NOMO-1 treated with DMSO at 0.1 percent for 48 hours (cell line): ENCODE results near the gene NTRK2.
"Not testable (repeated sequence)": the region's sequence is repeated elsewhere in the genome, so short reads cannot be mapped to it uniquely, and the experiment has no call there.

ENCODE experiments used
- DNase-seq: peaks from one replicate; lab custom pipeline; 2025; ENCODE audit not compliant: unreplicated experiment; lab: John Stamatoyannopoulos, UW

Gene NTRK2

DNA sequence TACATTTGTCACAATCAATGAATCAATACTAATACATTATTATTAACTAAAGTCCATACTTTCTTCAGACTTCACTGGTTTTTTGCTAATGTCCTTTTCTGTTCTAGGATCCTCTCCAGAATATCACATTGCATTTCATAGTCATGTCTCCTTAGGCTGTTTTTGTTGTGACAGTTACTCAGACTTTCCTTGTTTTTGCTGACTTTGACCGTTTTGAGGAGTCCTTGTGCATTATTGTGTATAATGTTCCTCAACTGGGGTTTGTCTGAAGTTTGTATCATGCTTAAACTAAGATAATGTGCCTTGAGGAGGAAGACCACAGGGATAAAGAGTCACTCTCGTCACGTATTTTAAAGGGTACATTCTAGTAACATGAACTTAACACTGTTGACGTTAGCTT is 376.9 kb downstream of the NTRK2 start:
- DNase-seq = no peak

DNA sequence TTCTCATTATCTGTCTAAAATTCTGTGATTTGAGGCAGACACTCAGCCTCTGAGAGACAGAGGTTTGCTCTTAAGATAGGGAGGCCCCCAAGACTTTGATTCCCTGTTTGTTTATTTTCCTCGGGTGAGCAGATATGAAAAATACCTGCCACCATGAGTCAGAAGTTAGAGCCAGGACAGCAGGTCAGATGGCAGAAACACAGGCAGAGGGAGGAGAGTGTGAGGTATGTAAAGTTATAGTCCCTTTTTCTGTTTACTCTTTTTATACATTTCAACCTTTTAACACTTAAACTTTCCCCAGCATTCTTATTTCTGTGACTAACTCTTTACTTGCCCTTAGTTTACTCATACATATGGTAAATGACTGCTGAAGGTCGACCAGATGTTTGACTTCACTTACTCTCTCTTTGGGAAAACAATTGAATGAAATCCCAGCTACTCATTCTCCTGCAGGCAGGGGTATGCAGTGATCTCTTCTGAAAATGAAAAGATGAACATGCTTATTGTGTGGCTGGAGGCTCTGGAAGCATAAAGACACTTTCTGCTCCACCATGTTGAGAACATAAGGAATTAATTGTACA is 383.8 kb downstream of the NTRK2 start:
- no peak for DNase-seq

DNA sequence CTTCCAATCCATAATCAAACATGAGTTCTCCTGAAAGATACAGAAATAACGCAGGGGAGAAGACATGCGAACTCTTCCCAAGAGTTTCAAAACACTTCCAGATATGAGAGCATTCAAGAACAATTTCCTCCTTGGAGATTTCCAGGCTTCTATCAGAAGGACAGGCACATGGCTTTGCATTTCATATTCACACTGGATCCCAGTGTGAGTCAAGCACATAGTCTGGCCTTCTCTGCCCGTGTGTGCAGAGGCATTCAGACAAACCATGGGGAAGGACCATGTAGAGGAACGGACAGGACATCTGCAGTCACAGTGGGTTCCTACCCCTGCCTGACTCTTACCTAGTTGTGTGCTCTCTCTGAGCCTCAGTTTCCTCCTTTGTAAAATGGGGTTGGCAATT is 384.5 kb downstream of the NTRK2 start:
- no peak for DNase-seq

DNA sequence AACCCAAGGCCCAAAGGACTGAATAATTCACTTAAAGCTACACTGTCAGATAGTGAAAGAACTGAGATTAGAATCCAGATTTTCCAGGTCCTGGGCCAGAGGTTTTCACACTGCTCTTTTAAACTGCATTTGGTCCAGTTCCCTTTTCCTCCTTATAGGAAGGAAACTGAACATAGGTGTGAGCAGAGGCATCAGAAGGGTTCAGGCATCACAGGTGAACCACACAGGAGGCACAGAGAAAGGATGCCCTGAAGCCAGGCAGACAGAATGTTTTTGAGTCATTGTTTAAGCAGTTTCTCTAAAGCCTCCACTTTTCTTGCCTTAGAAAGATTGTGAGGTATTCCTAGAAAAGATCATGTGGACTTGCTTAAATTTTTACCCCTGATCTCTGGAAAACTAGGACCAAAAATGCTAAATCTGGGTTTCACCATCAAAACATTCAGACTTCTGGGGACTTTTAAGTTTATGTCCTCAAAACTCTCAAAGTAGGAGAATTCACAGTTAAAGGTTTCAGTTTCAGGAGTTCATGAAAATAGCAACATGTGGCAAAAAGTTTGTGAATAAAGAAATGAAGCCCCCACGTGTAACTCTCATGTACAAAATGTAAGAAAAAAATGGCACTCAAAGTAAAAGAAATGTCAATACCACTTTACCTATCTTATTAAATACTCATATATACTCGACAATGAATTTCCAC is 386.1 kb downstream of the NTRK2 start:
- no peak for DNase-seq

DNA sequence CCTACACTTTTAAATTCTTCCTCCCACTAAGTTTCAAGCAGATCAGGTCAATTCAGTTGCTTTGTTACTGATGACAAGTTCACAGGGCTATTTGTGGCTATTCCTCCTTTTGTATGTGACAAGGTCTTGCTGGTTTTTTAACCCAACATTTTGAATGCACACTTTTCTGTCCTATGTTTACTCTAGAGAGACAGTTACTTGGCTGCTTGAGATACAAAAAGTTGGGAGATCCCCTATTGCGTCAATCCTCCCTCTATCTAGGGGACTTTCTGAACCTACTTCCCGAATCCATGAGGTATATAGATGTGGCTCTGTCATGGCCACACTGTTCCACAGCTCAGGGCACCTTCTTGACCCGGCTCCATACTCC is 386.7 kb downstream of the NTRK2 start:
- no peak for DNase-seq

DNA sequence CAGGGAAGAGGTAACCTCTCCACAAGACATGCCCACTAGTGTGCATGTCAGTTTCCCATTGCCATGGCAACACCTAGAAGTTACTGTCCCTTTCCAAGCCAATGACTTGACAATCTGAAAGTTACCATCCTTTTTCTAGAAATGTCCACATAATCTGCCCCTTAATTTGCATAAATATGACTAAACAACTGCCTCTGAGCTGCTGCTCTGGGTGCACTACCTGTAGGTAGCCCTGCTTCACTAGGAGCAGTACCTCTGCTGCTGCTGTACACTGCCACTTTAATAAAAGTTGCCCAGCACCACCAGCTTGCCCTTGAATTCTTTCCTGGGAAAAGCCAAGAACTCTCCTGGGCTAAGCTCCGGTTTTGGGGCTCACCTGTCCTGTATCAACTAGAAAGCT is 392.4 kb downstream of the NTRK2 start:
- DNase-seq = no peak

DNA sequence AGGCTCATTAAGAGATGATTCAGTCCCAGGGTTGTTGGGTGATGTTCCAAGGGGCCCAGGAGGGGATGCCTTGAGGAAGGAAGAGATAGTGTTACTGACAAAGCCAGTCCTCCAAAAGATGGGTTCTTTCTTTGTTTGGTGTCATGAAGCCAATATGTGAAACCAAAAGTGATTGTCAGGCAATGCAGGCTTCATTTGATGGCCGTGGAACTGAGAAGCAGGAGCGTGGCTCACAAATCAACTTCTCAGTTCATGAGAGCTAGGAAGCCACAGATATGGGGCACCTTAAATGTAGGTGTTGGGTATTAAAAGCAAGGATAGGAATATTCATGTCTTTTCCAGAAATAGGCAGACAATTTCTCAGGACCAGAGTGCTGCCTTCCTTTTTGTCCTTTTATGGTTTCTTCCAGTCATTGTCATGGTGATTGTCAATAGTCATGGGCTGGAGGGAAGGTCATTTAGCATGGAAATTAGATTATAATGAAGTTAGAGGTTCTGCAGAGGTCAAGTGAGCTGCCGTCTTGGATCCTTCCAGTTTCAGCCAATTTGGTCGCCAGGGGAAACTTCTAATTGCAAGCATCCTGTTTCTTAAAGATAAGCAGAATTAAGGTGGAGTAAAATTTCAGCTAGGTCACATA is 393.0 kb downstream of the NTRK2 start:
- DNase-seq = no peak

DNA sequence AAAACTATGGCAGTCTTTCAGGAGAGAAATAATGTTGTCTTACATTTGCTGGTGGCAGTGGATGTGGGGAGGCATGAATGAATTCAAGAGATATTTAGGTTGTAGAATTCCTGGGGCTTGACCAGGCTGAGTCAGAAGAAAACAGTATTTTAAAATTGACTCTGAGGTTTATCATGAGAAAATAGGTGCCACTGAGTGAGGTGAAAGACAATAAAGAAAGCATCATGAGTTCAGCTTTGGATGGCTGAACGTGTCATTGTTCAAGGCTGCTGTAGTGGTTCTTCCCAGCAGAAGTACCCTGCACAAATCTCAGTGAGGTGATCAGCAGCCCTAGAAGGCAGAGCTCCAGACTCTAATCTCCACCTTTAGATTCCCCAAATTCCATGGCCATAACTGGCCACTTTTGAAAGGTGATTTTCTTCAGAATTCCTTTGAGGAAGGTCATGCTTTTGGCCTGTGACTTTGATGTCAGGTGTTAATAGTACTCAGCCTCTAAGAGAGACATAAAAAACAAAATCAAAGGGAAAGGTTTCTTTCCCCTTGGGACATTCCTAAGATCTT is 395.4 kb downstream of the NTRK2 start:
- DNase-seq = no peak

DNA sequence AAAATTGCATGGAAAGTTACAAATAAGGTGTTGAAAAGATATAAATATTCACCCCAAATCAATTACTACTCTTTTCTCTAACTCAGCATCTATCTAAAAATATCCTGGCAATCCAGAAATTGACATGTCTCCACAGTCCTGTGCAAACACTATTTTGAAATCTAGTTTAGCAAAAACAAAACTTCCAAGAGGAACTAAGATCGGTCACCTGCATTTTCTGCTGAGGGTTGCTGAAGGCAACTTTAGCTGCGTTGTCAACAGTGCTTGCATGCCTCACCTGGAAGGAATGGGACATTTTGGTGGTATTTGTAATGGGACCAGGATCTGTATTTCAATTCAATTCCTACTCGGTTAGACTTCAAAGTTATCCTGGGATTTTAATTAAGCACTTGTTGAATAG is 398.3 kb downstream of the NTRK2 start:
- DNase-seq = no peak

DNA sequence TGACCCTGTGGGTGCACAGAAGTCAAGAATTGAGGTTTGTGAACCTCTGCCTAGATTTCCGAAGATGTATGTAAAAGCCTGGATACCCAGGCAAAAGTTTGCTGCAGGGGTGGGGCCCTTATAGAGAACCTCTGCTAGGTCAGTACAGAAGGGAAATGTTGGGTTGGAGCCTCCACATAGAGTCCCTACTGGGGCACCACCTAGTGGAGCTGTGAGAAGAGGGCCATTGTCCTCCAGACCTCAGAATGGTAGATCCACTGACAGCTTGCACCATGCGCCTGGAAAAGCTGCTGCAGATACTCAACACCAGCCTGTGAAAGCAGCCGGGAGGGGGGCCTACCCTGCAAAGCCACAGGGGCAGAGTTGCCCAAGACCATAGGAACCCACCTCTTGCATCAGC is 399.9 kb downstream of the NTRK2 start:
- DNase-seq = not testable (repeated sequence)
